GM13977 (cell line): ENCODE measurements around the gene TNK2.
"Not testable (repeated sequence)": the region's sequence is repeated elsewhere in the genome, so short reads cannot be mapped to it uniquely, and the experiment has no call there.

Experiments
- DNase-seq: peaks from one replicate; pipeline ENCODE4 v3.0.0; 2012; ENCODE audit warnings: low spot score
- in situ Hi-C: fragments of 300-500 bp; cut with MboI; formaldehyde crosslinking; loops from one replicate; pipeline ENCODE4 v1.12.0; 2022; ENCODE audit warnings: low sequenced_read_pairs, low pct_unique_long_range_greater_than_20kb, mixed read lengths, inconsistent platforms; ENCODE audit not compliant: unreplicated experiment
- TF ChIP-seq, protein P1 (sequence below): IDR thresholded peaks from 2 replicates; pipeline ENCODE4 v1.5.1; 2012; ENCODE audit warnings: mild to moderate bottlenecking, control low read depth; ENCODE audit not compliant: insufficient read depth; ENCODE audit errors: extremely low read depth, missing control alignments

Gene TNK2

DNA sequence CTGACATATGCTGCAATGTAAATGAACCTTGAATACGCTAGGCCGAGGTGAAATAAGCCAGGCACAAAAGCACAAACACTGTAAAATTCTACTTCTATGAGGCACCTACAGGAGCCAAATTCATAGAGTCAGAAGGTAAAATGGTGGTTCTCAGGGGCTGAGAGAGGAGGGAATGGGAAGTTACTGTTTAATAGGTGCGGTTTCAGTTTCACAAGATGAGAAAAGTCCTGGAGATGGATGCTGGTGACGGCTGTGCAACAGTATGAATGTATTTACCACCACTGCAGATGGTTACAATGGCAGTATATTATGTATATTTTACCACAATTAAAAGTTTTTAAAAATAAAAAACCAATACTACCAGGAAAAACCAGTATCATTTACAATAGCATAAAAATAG lies 4.0 kb downstream of the TNK2 start:
- TF ChIP-seq, protein P1, sequence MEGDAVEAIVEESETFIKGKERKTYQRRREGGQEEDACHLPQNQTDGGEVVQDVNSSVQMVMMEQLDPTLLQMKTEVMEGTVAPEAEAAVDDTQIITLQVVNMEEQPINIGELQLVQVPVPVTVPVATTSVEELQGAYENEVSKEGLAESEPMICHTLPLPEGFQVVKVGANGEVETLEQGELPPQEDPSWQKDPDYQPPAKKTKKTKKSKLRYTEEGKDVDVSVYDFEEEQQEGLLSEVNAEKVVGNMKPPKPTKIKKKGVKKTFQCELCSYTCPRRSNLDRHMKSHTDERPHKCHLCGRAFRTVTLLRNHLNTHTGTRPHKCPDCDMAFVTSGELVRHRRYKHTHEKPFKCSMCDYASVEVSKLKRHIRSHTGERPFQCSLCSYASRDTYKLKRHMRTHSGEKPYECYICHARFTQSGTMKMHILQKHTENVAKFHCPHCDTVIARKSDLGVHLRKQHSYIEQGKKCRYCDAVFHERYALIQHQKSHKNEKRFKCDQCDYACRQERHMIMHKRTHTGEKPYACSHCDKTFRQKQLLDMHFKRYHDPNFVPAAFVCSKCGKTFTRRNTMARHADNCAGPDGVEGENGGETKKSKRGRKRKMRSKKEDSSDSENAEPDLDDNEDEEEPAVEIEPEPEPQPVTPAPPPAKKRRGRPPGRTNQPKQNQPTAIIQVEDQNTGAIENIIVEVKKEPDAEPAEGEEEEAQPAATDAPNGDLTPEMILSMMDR = no peak
- no peak for DNase-seq
- in situ Hi-C loops = no loop called here

DNA sequence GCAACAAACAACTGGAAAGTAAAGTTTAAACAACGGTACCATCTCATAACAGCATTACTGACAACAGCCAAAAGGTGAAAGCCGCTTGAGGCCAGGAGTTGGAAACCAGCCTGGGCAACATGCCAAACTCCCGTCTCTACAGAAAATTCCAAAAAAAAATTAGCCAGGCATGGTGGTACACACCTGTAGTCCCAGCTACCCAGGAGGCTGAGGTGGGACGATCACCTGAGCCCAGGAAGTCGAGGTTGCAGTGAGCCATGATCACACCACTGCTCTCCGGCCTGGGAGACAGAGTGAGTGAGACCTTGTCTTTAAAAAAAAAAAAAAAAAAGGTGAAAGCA lies 4.4 kb downstream of the TNK2 start:
- in situ Hi-C loops = no loop called here
- TF ChIP-seq, protein P1 = no peak
- DNase-seq = no peak

DNA sequence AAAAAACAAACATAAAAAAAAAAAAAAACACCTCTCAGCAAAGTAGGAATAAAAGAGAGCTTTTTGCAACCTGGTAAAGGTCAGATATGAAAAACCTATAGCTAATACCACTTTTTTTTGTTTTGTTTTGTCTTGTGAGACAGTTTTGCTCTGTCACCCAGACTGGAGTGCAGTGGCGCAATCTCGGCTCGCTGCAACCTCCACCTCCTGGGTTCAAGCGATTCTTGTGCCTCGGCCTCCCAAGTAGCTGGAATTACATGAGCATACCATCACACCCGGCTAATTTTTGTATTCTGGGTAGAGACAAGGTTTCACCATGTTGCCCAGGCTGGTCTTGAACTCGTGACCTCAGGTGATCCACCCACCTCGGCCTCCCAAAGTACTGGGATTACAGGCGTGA lies 5.7 kb downstream of the TNK2 start:
- in situ Hi-C loops = not testable (repeated sequence)

DNA sequence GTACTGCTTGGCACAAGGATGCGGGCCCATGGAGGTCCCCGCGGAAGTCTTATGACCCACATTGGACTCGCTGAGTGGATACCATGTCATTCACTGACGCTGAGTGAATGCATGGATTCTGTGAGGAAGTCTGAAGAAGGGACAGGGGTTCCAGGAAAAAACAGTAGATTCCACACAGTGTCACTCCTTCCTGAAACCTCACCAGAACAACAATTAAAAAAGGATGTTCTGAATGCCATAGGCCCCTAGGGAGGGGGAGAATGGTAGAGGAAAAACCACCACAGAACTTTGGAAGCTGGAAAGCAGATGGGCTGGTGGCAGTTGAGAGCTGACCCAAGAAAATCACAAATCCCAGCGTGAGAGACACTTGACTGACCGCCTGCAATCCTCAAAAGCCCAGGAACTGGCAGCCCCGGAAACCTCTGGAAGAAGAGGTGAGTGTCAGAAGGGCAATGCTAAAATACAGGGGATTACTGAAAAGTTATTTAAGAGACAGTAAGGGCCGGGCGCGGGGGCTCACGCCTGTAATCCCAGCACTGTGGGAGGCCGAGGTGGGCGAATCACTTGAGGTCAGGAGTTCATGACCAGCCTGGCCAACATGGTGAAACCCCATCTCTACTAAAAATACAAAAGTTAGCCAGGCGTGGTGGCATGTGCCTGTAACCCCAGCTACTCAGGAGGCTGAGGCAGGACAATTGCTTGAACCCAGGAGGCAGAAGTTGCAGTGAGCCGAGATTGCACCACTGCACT lies 6.3 kb downstream of the TNK2 start:
- DNase-seq, in situ Hi-C loops: not testable (repeated sequence)

More for the DNA sequence above, 5.7 kb downstream of the TNK2 start:
- not testable (repeated sequence) for DNase-seq

DNA sequence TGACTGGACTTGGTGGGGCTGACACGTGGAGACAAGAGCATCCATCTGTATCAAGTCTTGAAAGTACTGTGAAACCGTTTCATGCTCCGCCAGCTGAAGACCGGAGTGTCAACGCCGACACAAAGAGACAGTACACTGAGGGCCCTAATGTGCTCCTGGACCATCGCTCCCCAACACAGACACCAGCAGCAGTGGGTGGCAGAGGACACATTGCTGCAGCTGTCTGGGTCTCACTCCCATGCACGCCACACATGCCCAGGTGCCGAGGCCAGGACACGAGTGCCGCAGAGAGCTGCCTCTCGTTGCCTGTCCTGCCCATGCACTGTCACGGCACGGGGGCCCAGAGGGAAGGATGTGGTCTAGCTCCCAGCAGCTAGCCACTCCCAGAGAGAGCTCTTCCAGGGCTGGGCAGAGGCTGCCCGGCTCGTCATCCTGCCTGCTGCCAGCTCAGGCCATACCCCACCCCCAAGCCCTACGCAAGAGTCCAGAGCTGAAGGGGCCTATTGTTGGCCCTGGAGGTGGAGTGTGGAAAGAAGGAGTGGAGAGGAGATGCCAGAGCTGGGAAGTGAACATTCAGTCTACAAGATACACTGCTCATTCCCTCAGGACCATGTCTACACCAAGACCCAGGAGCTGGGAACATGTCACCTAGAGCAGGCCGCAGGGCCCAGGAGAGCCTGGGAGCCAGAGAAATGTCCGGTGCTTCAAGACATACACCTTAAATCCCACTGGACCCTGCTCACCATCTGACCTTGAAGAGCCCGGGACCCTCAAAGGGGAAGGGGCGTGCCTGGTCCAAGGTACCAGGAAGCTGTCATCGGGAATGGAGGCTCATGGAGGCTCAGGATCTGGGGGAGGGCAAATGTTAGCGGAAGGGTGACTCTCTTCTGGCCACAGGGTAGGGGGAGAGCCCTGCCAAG lies 7.7 kb downstream of the TNK2 start:
- in situ Hi-C loops = no loop called here
- no peak for DNase-seq
- TF ChIP-seq, protein P1 = no peak

DNA sequence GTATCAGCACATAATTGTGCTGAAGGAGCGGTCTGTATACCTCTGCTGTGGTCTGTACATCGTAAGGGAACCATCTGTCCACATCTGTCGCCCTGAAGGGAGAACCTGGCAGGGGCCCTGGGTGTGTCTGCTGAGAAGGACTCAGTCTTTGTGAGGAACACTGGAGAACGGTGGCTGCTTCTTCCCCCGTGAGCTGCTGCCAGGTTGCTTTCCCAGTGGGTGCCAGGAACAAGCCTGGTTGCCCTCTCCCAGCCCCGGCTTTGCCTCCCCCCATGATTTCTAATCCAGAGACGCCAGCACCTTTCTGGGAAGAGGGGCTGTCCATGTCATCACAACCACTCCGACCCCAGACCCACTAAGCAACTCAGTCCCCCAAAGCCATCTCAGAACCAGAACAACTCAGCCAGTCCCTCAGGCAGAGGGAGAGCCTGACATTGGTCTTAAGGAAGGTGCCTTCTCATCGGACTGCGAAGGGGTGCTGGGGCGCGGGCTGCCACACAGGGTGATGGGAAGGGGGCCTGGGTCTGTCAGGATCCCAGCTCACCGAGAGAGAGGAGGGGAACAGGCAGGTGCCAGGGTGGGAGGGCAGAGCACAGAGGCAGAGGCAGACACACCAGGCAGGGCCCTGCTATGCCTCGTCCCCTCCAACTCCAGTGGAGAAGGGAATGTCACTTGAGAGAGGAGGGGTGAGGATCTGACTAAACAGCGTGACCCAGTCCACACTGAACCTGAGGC lies 8.5 kb downstream of the TNK2 start:
- DNase-seq = no peak
- TF ChIP-seq, protein P1 = no peak
- in situ Hi-C loops = no loop called here

DNA sequence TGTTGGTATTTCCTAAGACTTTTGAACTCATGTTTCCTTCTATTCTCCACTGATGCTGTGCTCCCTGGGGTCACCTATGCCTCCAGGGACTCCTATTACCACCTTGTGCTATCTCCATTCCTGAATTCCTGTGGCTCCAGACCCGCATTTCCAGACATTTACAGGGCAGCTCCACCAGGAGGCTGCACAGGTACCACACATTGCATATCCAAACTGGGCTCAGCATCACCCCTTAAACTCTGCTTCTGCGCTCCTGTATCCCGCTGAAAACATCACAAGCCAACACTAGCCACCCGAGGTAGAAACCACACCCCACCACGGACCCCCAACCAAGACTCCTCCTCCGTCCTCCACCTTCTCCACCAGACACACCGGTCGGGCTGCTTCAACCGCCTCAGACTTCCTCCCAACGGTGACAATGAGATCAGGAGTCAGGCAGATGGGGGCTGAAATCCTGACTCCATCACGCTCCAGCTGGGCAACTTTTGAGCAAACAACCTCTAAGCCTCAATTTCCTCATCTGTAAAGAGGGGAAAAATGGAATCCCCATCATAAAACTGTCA lies 10.4 kb downstream of the TNK2 start:
- in situ Hi-C loops = no loop called here
- DNase-seq = no peak
- TF ChIP-seq, protein P1 = no peak
